Astrocyte (in vitro differentiated cells and primary cell): Measurements from ENCODE around the gene SSBP3.

ENCODE experiments used
- CTCF ChIP-seq: IDR thresholded peaks from 2 replicates; pipeline ENCODE4 v1.5.1; 2011; ENCODE audit warnings: low read depth, mild to moderate bottlenecking, inconsistent platforms, low read length, moderate library complexity; ENCODE audit not compliant: insufficient read depth
- EZH2 ChIP-seq: IDR thresholded peaks from 2 replicates; pipeline ENCODE4 v1.6.1; 2012; ENCODE audit warnings: mild to moderate bottlenecking, low read length, inconsistent platforms; ENCODE audit not compliant: insufficient read depth

- no peak for TF ChIP-seq CTCF
- TF ChIP-seq EZH2, result no peak
Measured at GRCh38 chr1:54256522-54257345, 149.5 kb downstream of the SSBP3 start.
